Ovary (tissue), 3 donors: ENCODE results near the gene PTPN1.

Experiments used
- POLR2A ChIP-seq: fragments of 450-650 bp; IDR thresholded peaks from one replicate; pipeline ENCODE4 v1.6.1; 2017; ENCODE audit warnings: antibody characterized with exemption, mild to moderate bottlenecking, moderate library complexity
- TF ChIP-seq, protein P1 (sequence below), 3 donors: fragments of 450-650 bp in 2 of 3; fragments of 200-600 bp in 1 of 3; IDR thresholded peaks; one replicate each; pipeline versions ENCODE4 v1.5.1 to v1.8.0; 2016 to 2022; ENCODE audit warnings: antibody characterized with exemption in 3 of 3, mild to moderate bottlenecking in 1 of 3
- donor health status: DM: no; HTN: no; CAD: no.

DNA sequence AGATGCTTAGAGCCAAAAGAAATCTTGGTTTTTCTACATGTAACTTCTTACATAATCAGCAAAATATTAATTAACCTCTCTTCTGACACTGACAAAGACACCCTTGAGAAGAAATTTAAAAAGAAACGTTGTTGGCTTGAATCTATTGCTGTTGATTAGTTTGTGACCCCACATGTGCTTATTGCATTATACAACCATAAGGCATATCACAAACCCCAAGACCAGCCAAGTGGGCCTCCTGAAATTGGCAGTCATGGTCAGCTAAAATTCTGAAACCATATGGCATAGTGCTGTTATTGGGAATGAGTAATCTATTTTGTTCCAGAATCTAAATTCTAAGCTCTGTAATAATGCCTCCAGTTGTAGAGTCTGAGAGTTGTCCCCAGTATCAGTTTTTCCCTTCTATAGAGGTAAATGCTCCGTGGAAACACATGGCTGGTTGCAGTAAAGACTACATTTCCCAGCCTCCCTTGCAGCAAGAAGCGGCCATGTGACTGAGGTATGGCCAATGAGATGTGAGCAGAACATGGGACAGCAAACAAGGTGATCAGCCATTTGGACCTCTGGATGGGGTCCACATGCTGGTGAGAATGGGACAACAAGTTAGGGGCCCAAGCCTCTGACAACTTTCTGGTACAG is 42.3 kb upstream of the PTPN1 start:
- TF ChIP-seq, protein P1, sequence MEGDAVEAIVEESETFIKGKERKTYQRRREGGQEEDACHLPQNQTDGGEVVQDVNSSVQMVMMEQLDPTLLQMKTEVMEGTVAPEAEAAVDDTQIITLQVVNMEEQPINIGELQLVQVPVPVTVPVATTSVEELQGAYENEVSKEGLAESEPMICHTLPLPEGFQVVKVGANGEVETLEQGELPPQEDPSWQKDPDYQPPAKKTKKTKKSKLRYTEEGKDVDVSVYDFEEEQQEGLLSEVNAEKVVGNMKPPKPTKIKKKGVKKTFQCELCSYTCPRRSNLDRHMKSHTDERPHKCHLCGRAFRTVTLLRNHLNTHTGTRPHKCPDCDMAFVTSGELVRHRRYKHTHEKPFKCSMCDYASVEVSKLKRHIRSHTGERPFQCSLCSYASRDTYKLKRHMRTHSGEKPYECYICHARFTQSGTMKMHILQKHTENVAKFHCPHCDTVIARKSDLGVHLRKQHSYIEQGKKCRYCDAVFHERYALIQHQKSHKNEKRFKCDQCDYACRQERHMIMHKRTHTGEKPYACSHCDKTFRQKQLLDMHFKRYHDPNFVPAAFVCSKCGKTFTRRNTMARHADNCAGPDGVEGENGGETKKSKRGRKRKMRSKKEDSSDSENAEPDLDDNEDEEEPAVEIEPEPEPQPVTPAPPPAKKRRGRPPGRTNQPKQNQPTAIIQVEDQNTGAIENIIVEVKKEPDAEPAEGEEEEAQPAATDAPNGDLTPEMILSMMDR (IDR thresholded peaks at IDR 0.05) = no peak
- no peak for TF ChIP-seq POLR2A
